ENCODE measurements around the gene DYNLT2.

Gene DYNLT2

DNA sequence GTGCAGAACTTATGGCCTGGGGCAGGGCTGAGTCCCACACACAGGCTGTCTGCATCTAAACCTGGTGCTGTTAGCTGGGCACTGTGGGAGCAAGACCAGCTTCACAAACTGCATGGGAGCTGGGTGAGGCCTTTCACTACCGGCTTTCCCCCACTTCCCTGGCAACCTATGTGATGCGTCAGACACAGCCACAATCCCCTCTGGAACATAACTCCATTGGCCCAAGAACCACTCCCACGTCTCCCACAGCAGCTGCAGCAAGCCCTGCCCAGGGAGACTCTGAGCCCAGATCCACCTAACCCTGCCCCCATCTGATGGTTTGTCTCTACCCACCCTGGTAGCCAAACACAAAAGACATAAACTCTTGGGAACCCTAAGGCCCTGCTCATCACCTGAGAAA is 58.9 kb downstream of the DYNLT2 start:
- DNase-seq, result no peak

DNA sequence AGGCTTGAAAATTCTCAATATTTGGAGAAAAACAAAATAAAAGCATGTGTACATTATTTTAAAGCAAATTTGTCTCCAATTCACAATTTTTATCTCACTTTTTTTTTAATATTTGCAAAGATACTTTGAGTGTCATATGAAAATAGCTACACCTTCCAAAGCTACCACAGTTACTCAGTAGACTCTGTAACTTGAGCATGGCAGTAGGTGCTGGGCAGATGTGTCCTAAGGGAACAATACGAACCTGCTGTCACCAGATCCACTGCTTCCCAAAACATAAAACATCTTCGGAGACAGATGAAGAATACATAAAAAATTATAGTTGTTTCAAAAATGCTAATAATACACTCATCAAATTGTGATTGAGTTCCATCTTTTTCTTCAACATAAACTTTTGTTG is 60.1 kb downstream of the DYNLT2 start:
- DNase-seq, result no peak
